Activated naive CD8-positive, alpha-beta T cell treated with anti-CD3 and anti-CD28 coated beads, Interleukin-2, amount 10 ng/mL, durations not matched to agents 7 days and 5 days (primary cell): ENCODE measurements around the gene OVCH1. TPM values are rescaled to one million over a fixed set of nuclear protein-coding genes. Genes with fewer than 3 reads are reported as not detected.
"Not testable (repeated sequence)": the region's sequence is repeated elsewhere in the genome, so short reads cannot be mapped to it uniquely, and the experiment has no call there.

Source experiments
- ATAC-seq: fragments of 150-1000 bp; cut with Tn5 transposase; one replicate; pipeline ENCODE4 v1.10.0; 2021; ENCODE audit warnings: low read depth, moderate library complexity
- POLR2A ChIA-PET: fragments of 350-600 bp; sonication (Branson Sonifier 250); formaldehyde crosslinking; loops from one replicate; lab custom pipeline; 2021; ENCODE audit warnings: antibody characterized with exemption; lab: Charles Lee
- DNase-seq: peaks from one replicate; pipeline ENCODE4 v3.0.0; 2021
- H3K27ac Mint-ChIP-seq: one replicate; pipeline ENCODE4 v1.8.0; 2022; ENCODE audit warnings: mild to moderate bottlenecking, mixed read lengths
- H3K27me3 Mint-ChIP-seq: one replicate; pipeline ENCODE4 v1.8.0; 2022; ENCODE audit warnings: mild to moderate bottlenecking, moderate library complexity, mixed read lengths
- H3K36me3 Mint-ChIP-seq: one replicate; pipeline ENCODE4 v1.8.0; 2021; ENCODE audit warnings: mild to moderate bottlenecking, mixed read lengths
- H3K4me1 Mint-ChIP-seq: one replicate; pipeline ENCODE4 v1.8.0; 2021; ENCODE audit warnings: mixed read lengths
- H3K4me3 Mint-ChIP-seq: one replicate; pipeline ENCODE4 v1.8.0; 2022; ENCODE audit warnings: mild to moderate bottlenecking, moderate library complexity, mixed read lengths
- H3K9me3 Mint-ChIP-seq: one replicate; pipeline ENCODE4 v1.8.0; 2021; ENCODE audit warnings: mixed read lengths
- total RNA-seq, 2 experiments: library from RNA; stranded (reverse); gene quantifications; one replicate each; pipeline ENCODE4 v1.2.3, GENCODE V29; 2021

The OVCH1 gene
- total RNA-seq, 2 experiments from 2014 or later = not detected

GRCh38 chr12:29416748-29417147 lies 80.7 kb downstream of the OVCH1 start:
- Mint-ChIP-seq H3K9me3 (no peaks in the 10 kb centered on the region), H3K4me1 (no peaks in the 10 kb centered on the region), H3K27ac (no peak overlapping the region), H3K27me3 (peaks cover 6% of the 10 kb centered on the region), H3K36me3 (no peaks in the 10 kb centered on the region), H3K4me3 (no peak overlapping the region)
- DNase-seq (no peak), ATAC-seq (no peak)
- POLR2A ChIA-PET = no interaction called here

GRCh38 chr12:29415111-29415510 lies 82.4 kb downstream of the OVCH1 start:
- Mint-ChIP-seq H3K36me3 (no peaks in the 10 kb centered on the region), H3K9me3 (no peaks in the 10 kb centered on the region), H3K27me3 (peaks cover 6% of the 10 kb centered on the region), H3K4me3 (no peak overlapping the region), H3K4me1 (no peaks in the 10 kb centered on the region), H3K27ac (no peak overlapping the region)
- ATAC-seq (no peak), DNase-seq (no peak)
- POLR2A ChIA-PET = no interaction called here

- no peak overlapping the region for H3K4me3 Mint-ChIP-seq
- POLR2A ChIA-PET = no interaction called here
- no peaks in the 10 kb centered on the region for H3K9me3 Mint-ChIP-seq
- ATAC-seq (no peak), DNase-seq (no peak)
- H3K4me1 Mint-ChIP-seq = no peaks in the 10 kb centered on the region
- H3K27ac Mint-ChIP-seq = no peak overlapping the region
- H3K36me3 Mint-ChIP-seq = no peaks in the 10 kb centered on the region
- peaks cover 6% of the 10 kb centered on the region for H3K27me3 Mint-ChIP-seq
Observed at GRCh38 chr12:29414368-29414767, 83.1 kb downstream of the OVCH1 start.

- H3K4me1 Mint-ChIP-seq = no peaks in the 10 kb centered on the region
- H3K36me3 Mint-ChIP-seq = no peaks in the 10 kb centered on the region
- POLR2A ChIA-PET = no interaction called here
- H3K4me3 Mint-ChIP-seq = no peak overlapping the region
- no peak for ATAC-seq
- H3K27ac Mint-ChIP-seq = no peak overlapping the region
- no peaks in the 10 kb centered on the region for H3K9me3 Mint-ChIP-seq
- H3K27me3 Mint-ChIP-seq = peaks cover 11% of the 10 kb centered on the region
- no peak for DNase-seq
Observed at GRCh38 chr12:29405561-29405960, 91.9 kb downstream of the OVCH1 start.

GRCh38 chr12:29403991-29404390 lies 93.5 kb downstream of the OVCH1 start:
- Mint-ChIP-seq H3K4me3 (no peak overlapping the region), H3K9me3 (no peaks in the 10 kb centered on the region), H3K27ac (no peak overlapping the region), H3K4me1 (no peaks in the 10 kb centered on the region), H3K36me3 (no peaks in the 10 kb centered on the region), H3K27me3 (peaks cover 11% of the 10 kb centered on the region)
- POLR2A ChIA-PET = no interaction called here
- ATAC-seq (no peak), DNase-seq (no peak)

- Mint-ChIP-seq H3K27ac (no peak overlapping the region), H3K4me3 (no peak overlapping the region), H3K9me3 (no peaks in the 10 kb centered on the region), H3K36me3 (no peaks in the 10 kb centered on the region), H3K4me1 (no peaks in the 10 kb centered on the region), H3K27me3 (peaks cover 11% of the 10 kb centered on the region)
- no peak for ATAC-seq
- no peak for DNase-seq
- POLR2A ChIA-PET = no interaction called here
Observed at GRCh38 chr12:29402437-29402836, 95.0 kb downstream of the OVCH1 start.

GRCh38 chr12:29398495-29398894 lies 99.0 kb downstream of the OVCH1 start:
- Mint-ChIP-seq H3K27me3 (peaks cover 10% of the 10 kb centered on the region), H3K36me3 (no peaks in the 10 kb centered on the region), H3K4me3 (no peak overlapping the region), H3K9me3 (no peaks in the 10 kb centered on the region), H3K4me1 (no peaks in the 10 kb centered on the region), H3K27ac (no peak overlapping the region)
- POLR2A ChIA-PET = no interaction called here
- ATAC-seq (no peak), DNase-seq (no peak)

- Mint-ChIP-seq H3K36me3 (no peaks in the 10 kb centered on the region), H3K4me3 (no peak overlapping the region), H3K9me3 (no peaks in the 10 kb centered on the region), H3K27ac (no peak overlapping the region), H3K27me3 (peaks cover 5% of the 10 kb centered on the region), H3K4me1 (no peaks in the 10 kb centered on the region)
- no peak for DNase-seq
- no peak for ATAC-seq
- POLR2A ChIA-PET = no interaction called here
Observed at GRCh38 chr12:29396774-29397173, 100.7 kb downstream of the OVCH1 start.

- DNase-seq (no peak), ATAC-seq (no peak)
- Mint-ChIP-seq H3K4me1 (peaks cover 9% of the 10 kb centered on the region), H3K4me3 (no peak overlapping the region), H3K27me3 (peaks cover 3% of the 10 kb centered on the region), H3K9me3 (peaks cover 1% of the 10 kb centered on the region), H3K36me3 (peaks cover 5% of the 10 kb centered on the region), H3K27ac (no peak overlapping the region)
- POLR2A ChIA-PET = no interaction called here
Observed at GRCh38 chr12:29395356-29395755, 102.1 kb downstream of the OVCH1 start.

GRCh38 chr12:29390419-29390818 lies 107.1 kb downstream of the OVCH1 start:
- not testable (repeated sequence) for H3K36me3 Mint-ChIP-seq, H3K9me3 Mint-ChIP-seq, DNase-seq, H3K27me3 Mint-ChIP-seq
- peak; percentile 91 for ATAC-seq
- POLR2A ChIA-PET = interaction anchor here (1.2 kb wide), 1 partner anchor 9 kb away, joined by 4 read pairs; the partner anchor contains the start of gene ERGIC2
- peaks cover 14% of the 10 kb centered on the region for H3K4me1 Mint-ChIP-seq
- peak overlapping the region; percentile 68 for H3K4me3 Mint-ChIP-seq
- H3K27ac Mint-ChIP-seq = peak overlapping the region; percentile 92

- ATAC-seq (peak; percentile 64), DNase-seq (peak; percentile 40)
Observed at GRCh38 chr12:29389295-29389919, 108.1 kb downstream of the OVCH1 start.

GRCh38 chr12:29386084-29386680 lies 111.3 kb downstream of the OVCH1 start:
- H3K4me3 Mint-ChIP-seq, H3K27ac Mint-ChIP-seq, H3K36me3 Mint-ChIP-seq, ATAC-seq, DNase-seq, H3K27me3 Mint-ChIP-seq, POLR2A ChIA-PET, H3K9me3 Mint-ChIP-seq: not testable (repeated sequence)
- H3K4me1 Mint-ChIP-seq = peaks cover 19% of the 10 kb centered on the region

More at GRCh38 chr12:29389295-29389919, 108.1 kb downstream of the OVCH1 start:
- Mint-ChIP-seq H3K9me3 (peaks cover 2% of the 10 kb centered on the region), H3K4me3 (peak overlapping the region; percentile 68), H3K4me1 (peaks cover 14% of the 10 kb centered on the region), H3K27me3 (no peaks in the 10 kb centered on the region), H3K27ac (peak overlapping the region; percentile 92), H3K36me3 (peaks cover 5% of the 10 kb centered on the region)
- POLR2A ChIA-PET = interaction anchor here (0.7 to 1.2 kb wide), 2 partner anchors 8 to 286 kb away, joined by 3 to 4 read pairs; partner anchors contain the start of gene ERGIC2

- peaks cover 13% of the 10 kb centered on the region for H3K4me1 Mint-ChIP-seq
- H3K27me3 Mint-ChIP-seq, POLR2A ChIA-PET, ATAC-seq, H3K9me3 Mint-ChIP-seq, H3K36me3 Mint-ChIP-seq, H3K4me3 Mint-ChIP-seq, H3K27ac Mint-ChIP-seq, DNase-seq: not testable (repeated sequence)
Observed at GRCh38 chr12:29385194-29385593, 112.3 kb downstream of the OVCH1 start.

- Mint-ChIP-seq H3K27ac (peak overlapping the region; percentile 61), H3K36me3 (no peaks in the 10 kb centered on the region), H3K27me3 (no peaks in the 10 kb centered on the region), H3K9me3 (no peaks in the 10 kb centered on the region), H3K4me1 (peaks cover 22% of the 10 kb centered on the region), H3K4me3 (peak overlapping the region; percentile 97)
- POLR2A ChIA-PET = no interaction called here
- ATAC-seq = no peak
- DNase-seq = no peak
Observed at GRCh38 chr12:29382251-29382650, 115.2 kb downstream of the OVCH1 start.
